Skin epidermis (tissue), 12 donors: Measurements from ENCODE around the gene SRD5A1.
A peak's percentile ranks its signal among the peaks of the same experiment; 100 is the strongest.

Experiments
- H3K27ac ChIP-seq, 21 experiments: fragments of 200-600 bp; sonication (generic) in 11 of 21; one replicate each; pipeline ENCODE4 v1.5.0; 2020; ENCODE audit warnings: mild to moderate bottlenecking in 3 of 21, inconsistent platforms in 2 of 21, moderate library complexity in 2 of 21
- H3K4me3 ChIP-seq, 7 experiments: fragments of 200-600 bp; sonication (generic) in 2 of 7; one replicate each; pipeline ENCODE4 v1.5.0; 2020; ENCODE audit warnings: inconsistent platforms in 2 of 7, mild to moderate bottlenecking in 2 of 7, moderate library complexity in 1 of 7

The SRD5A1 gene

GRCh38 chr5:6705959-6706358 is 72.7 kb downstream of the SRD5A1 start:
- H3K4me3 ChIP-seq, result no peak overlapping the region
- no peak overlapping the region for H3K27ac ChIP-seq

- H3K4me3 ChIP-seq, result no peak overlapping the region
- H3K27ac ChIP-seq, result no peak overlapping the region
Observed at GRCh38 chr5:6707852-6708251, 74.6 kb downstream of the SRD5A1 start.

GRCh38 chr5:6708814-6709213 is 75.6 kb downstream of the SRD5A1 start:
- no peak overlapping the region for H3K27ac ChIP-seq
- no peak overlapping the region for H3K4me3 ChIP-seq

GRCh38 chr5:6710070-6710469 is 76.8 kb downstream of the SRD5A1 start:
- H3K4me3 ChIP-seq, result no peak overlapping the region

GRCh38 chr5:6710551-6711318 is 77.5 kb downstream of the SRD5A1 start:
- no peak overlapping the region for H3K27ac ChIP-seq
- no peak overlapping the region for H3K4me3 ChIP-seq

More at GRCh38 chr5:6710070-6710469, 76.8 kb downstream of the SRD5A1 start:
- no peak overlapping the region for H3K27ac ChIP-seq

GRCh38 chr5:6711409-6712141 is 78.3 kb downstream of the SRD5A1 start:
- Histone ChIP-seq H3K4me3 (peak overlapping the region; percentile 63 to 89 (median 70)), H3K27ac (peak overlapping the region in 19 of 21 experiments; percentile 85 to 98 (median 94))

- Histone ChIP-seq H3K4me3 (peak overlapping the region; percentile 63 to 89 (median 70)), H3K27ac (peak overlapping the region; percentile 85 to 98 (median 94))
Observed at GRCh38 chr5:6712142-6712576, 78.9 kb downstream of the SRD5A1 start.

- Histone ChIP-seq H3K4me3 (peak overlapping the region; percentile 63 to 89 (median 70)), H3K27ac (peak overlapping the region; percentile 85 to 98 (median 94))
Observed at GRCh38 chr5:6712577-6713273, 79.5 kb downstream of the SRD5A1 start.

- Histone ChIP-seq H3K27ac (peak within 1 kb of the TSS; percentile 85 to 98 (median 94)), H3K4me3 (peak within 1 kb of the TSS; percentile 63 to 89 (median 70))
Observed at GRCh38 chr5:6713274-6714225, 80.3 kb downstream of the SRD5A1 start, which contains the start of gene TENT4A. Gene TENT4A, plus strand, starts transcription at chr5:6713432. Its CDS starts 552 bp downstream, at chr5:6713984.

- peak overlapping the region in 20 of 21 experiments; percentile 18 to 82 (median 66) for H3K27ac ChIP-seq
- H3K4me3 ChIP-seq, result peak overlapping the region; percentile 41 to 76 (median 60)
Observed at GRCh38 chr5:6714226-6715041, 81.2 kb downstream of the SRD5A1 start.

GRCh38 chr5:6715271-6715670 is 82.0 kb downstream of the SRD5A1 start:
- Histone ChIP-seq H3K27ac (peak overlapping the region in 7 of 21 experiments; percentile 18 to 80 (median 67)), H3K4me3 (peak overlapping the region; percentile 41 to 76 (median 60))

GRCh38 chr5:6715758-6716628 is 82.8 kb downstream of the SRD5A1 start:
- Histone ChIP-seq H3K4me3 (peak overlapping the region; percentile 41 to 76 (median 60)), H3K27ac (peak overlapping the region in 9 of 21 experiments; percentile 18 to 80 (median 44))

- peak overlapping the region in 1 of 7 experiments; percentile 66 for H3K4me3 ChIP-seq
- H3K27ac ChIP-seq, result peak overlapping the region in 11 of 21 experiments; percentile 6 to 80 (median 31)
Observed at GRCh38 chr5:6716629-6717149, 83.4 kb downstream of the SRD5A1 start.

GRCh38 chr5:6717247-6717646 is 84.0 kb downstream of the SRD5A1 start:
- Histone ChIP-seq H3K4me3 (no peak overlapping the region), H3K27ac (peak overlapping the region in 3 of 21 experiments; percentile 6 to 62 (median 20))

GRCh38 chr5:6717687-6718086 is 84.4 kb downstream of the SRD5A1 start:
- no peak overlapping the region for H3K4me3 ChIP-seq
- H3K27ac ChIP-seq, result peak overlapping the region in 2 of 21 experiments; percentile 6 to 20

GRCh38 chr5:6718161-6718681 is 85.0 kb downstream of the SRD5A1 start:
- Histone ChIP-seq H3K4me3 (no peak overlapping the region), H3K27ac (peak overlapping the region in 1 of 21 experiments; percentile 3)
